Sigmoid colon (tissue), 7 donors: ENCODE results near the gene SIX1. TPM values are rescaled to one million over a fixed set of nuclear protein-coding genes. Genes with fewer than 3 reads are reported as not detected.

Source experiments
- DNase-seq: peaks from one replicate; pipeline ENCODE4 v3.0.0-alpha.2; 2019
- H3K27ac ChIP-seq, 4 donors: fragments of 200-600 bp; sonication (generic); one replicate each; pipeline ENCODE4 v1.5.1; 2016 to 2019; ENCODE audit warnings: mild to moderate bottlenecking in 1 of 4
- H3K27me3 ChIP-seq, 3 donors: fragments of 200-600 bp; sonication (generic); one replicate each; pipeline ENCODE4 v1.5.1; 2019; ENCODE audit warnings: mild to moderate bottlenecking in 1 of 3
- H3K36me3 ChIP-seq, 4 donors: fragments of 200-600 bp; sonication (generic); one replicate each; pipeline ENCODE4 v1.5.1; 2016 to 2019
- H3K4me1 ChIP-seq, 4 donors: fragments of 200-600 bp; sonication (generic); one replicate each; pipeline ENCODE4 v1.5.1; 2017 to 2019
- H3K4me3 ChIP-seq, 4 donors: fragments of 200-600 bp; sonication (generic); one replicate each; pipeline ENCODE4 v1.5.1; 2017 to 2019; ENCODE audit warnings: mild to moderate bottlenecking in 2 of 4, moderate library complexity in 1 of 4
- H3K9me3 ChIP-seq, 4 donors: fragments of 200-600 bp in 3 of 4; sonication (generic) in 3 of 4; one replicate each; pipeline versions ENCODE4 v1.5.1 to v1.6.1; 2013 to 2019
- EP300 ChIP-seq, 4 donors: sonication (generic); formaldehyde crosslinking; IDR thresholded peaks; one replicate each; pipeline ENCODE4 v1.6.1; 2017; ENCODE audit warnings: antibody characterized with exemption in 4 of 4
- POLR2A ChIP-seq, 2 donors: fragments of 450-650 bp; IDR thresholded peaks; one replicate each; pipeline ENCODE4 v1.6.1; 2016; ENCODE audit warnings: antibody characterized with exemption in 2 of 2, mild to moderate bottlenecking in 2 of 2, moderate library complexity in 2 of 2
- POLR2AphosphoS5 ChIP-seq, 4 donors: sonication (generic); formaldehyde crosslinking; IDR thresholded peaks; one replicate each; pipeline ENCODE4 v1.6.1; 2017; ENCODE audit warnings: antibody characterized with exemption in 4 of 4
- WGBS, 2 donors: extraction: QIAGEN DNeasy Blood & Tissue Kit; methylation state at CpG; one replicate each; pipeline ENCODE4 v1.1.7; 2013; 5-methylcytosine and 5-hydroxymethylcytosine counted together
- intact Hi-C: fragments of 100-400 bp; cut with DNase I; formaldehyde crosslinking; loops from one replicate; pipeline ENCODE4 v1.15.1; 2023
- polyA plus RNA-seq, 3 donors: library from polyadenylated mRNA; stranded (reverse); fragments of 200-250 nt; gene quantifications; one replicate each; pipeline ENCODE4 v1.2.3, GENCODE V29; 2013
- total RNA-seq, 4 donors: library from RNA; depleted of rRNA; stranded (reverse); fragments of >200 nt; gene quantifications; one replicate each; pipeline ENCODE4 v1.1.0, GENCODE V29; 2016
- TF ChIP-seq, protein P1 (sequence below), 4 experiments: fragments of 450-650 bp in 3 of 4; fragments of 200-600 bp in 1 of 4; IDR thresholded peaks; one replicate each; pipeline ENCODE4 v1.5.1; 2016 to 2019; ENCODE audit warnings: antibody characterized with exemption in 4 of 4, mild to moderate bottlenecking in 3 of 4, moderate library complexity in 2 of 4
- donor health status: healthy with polysubstance abuse.
- donor health status: Bipolar disorder and iron deficiency.
- donor health status: healthy.

Gene SIX1
- total and polyA plus RNA-seq, 7 donors, result 0.01 to 0.71 TPM; not detected in 5

DNA sequence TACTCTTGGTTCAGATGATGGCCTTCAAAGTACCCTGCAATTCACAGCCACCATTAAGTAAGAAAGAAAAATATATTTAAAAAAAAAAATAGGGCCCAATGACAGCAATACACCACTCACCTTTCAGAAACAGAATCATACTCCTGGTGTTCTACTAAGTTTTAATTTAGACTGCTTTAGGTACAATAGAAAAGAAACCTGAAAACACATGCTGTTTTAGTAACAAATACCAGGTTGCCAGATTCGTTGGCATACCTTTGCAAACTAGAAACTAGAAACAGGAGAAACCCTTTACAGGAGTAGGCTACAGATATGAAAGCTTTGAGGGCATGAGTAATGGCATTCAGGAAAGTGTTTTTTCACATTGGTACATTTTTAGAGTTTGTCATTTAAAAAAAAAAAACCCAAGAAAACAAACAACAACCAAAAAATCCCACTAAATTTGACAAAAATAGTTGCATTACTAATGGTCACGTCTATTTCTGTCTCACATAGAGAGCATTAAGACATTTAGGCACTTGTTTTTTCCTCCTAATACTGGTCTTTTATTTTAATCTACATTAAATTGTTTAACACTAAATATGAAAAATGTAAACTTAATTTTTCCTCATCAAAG lies 4.0 kb downstream of the SIX1 start:
- TF ChIP-seq POLR2A (IDR thresholded peaks at IDR 0.05), result no peak
- no peak for TF ChIP-seq POLR2AphosphoS5 (IDR thresholded peaks at IDR 0.05)
- TF ChIP-seq, protein P1, sequence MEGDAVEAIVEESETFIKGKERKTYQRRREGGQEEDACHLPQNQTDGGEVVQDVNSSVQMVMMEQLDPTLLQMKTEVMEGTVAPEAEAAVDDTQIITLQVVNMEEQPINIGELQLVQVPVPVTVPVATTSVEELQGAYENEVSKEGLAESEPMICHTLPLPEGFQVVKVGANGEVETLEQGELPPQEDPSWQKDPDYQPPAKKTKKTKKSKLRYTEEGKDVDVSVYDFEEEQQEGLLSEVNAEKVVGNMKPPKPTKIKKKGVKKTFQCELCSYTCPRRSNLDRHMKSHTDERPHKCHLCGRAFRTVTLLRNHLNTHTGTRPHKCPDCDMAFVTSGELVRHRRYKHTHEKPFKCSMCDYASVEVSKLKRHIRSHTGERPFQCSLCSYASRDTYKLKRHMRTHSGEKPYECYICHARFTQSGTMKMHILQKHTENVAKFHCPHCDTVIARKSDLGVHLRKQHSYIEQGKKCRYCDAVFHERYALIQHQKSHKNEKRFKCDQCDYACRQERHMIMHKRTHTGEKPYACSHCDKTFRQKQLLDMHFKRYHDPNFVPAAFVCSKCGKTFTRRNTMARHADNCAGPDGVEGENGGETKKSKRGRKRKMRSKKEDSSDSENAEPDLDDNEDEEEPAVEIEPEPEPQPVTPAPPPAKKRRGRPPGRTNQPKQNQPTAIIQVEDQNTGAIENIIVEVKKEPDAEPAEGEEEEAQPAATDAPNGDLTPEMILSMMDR (IDR thresholded peaks at IDR 0.05), result no peak
- no peak for TF ChIP-seq EP300 (IDR thresholded peaks at IDR 0.05)
- H3K9me3 ChIP-seq, result no peaks in the 10 kb centered on the region
- WGBS, 2 donors, result 32 to 33% methylated on average over 2 of the region's 2 CpGs
- peaks cover 94 to 100% (median 100%) of the 10 kb centered on the region in 3 donors for H3K27me3 ChIP-seq
- peaks cover 0 to 53% (median 50%) of the 10 kb centered on the region in 4 donors for H3K4me1 ChIP-seq
- no peak overlapping the region for H3K27ac ChIP-seq
- intact Hi-C loops, result no loop called here
- no peak for DNase-seq
- no peaks in the 10 kb centered on the region for H3K36me3 ChIP-seq
- H3K4me3 ChIP-seq, result no peak overlapping the region

DNA sequence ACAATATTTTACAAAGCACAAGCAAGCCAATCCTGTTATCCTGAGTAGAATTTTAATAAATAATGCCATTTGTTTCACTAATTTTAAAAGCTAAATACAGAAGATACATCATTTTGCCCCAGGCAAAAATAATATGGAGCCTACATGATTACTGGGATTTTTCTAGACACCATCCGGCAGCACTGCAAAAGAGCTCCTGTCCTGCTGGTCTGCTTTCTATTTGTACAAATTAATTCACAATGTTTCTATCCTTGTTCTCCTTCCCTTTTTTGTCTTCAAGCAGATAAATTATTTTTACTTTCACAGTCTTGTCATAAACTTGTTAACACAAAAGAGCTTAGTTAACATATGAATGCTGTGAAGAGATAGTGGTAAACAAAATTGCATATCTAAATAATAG lies 4.6 kb downstream of the SIX1 start:
- intact Hi-C loops, result no loop called here
- peaks cover 0 to 48% (median 47%) of the 10 kb centered on the region in 4 donors for H3K4me1 ChIP-seq
- no peak overlapping the region for H3K27ac ChIP-seq
- no peak for DNase-seq
- WGBS, 2 donors, result 50 to 52% methylated on average over 1 of the region's 1 CpG
- no peaks in the 10 kb centered on the region for H3K36me3 ChIP-seq
- H3K9me3 ChIP-seq, result no peaks in the 10 kb centered on the region
- no peak overlapping the region for H3K4me3 ChIP-seq
- no peak for TF ChIP-seq EP300 (IDR thresholded peaks at IDR 0.05)
- no peak for TF ChIP-seq POLR2A (IDR thresholded peaks at IDR 0.05)
- TF ChIP-seq, protein P1 (IDR thresholded peaks at IDR 0.05), result no peak
- TF ChIP-seq POLR2AphosphoS5 (IDR thresholded peaks at IDR 0.05), result no peak
- H3K27me3 ChIP-seq, result peaks cover 93 to 100% (median 100%) of the 10 kb centered on the region in 3 donors

DNA sequence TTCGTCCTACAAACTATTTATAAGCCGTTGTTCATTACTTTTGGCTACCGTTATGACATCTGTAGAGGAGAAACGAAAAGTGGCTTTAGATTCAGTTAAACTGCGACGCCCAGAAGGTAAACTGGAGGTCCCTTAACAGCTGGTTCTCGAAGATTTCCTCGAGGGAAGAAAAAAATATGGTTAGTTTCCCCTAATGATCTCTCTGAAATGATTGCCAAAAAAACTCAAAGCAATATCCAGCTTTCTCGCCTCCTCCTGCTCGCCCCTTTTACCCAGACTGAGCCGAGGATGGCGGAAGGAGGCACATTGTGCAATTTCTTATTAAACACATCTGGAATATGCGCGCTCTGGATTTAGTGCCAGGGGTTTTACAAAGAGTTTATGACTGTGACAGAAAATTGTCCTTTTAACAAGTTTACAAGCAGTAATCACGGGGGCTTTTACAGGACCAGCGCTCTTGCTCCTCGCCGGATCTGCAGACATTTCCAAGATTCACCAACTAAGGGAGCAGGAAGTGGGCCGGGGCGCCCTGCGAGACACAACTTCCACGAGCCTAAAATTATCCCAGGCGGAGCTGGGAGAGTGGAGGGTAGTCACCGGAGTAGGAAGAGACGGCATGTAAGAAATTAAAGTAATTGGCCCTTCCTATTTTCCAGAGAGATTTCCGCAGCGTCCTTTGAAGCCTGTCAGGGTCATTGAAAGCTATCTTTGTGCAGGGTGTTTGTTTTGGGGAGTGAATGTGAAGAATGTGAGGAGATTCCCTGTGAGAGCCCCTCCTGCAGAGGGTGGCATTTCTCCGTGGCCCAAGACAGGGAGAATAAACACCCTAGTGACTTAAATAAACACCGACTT lies 5.6 kb downstream of the SIX1 start:
- intact Hi-C loops, result no loop called here

DNA sequence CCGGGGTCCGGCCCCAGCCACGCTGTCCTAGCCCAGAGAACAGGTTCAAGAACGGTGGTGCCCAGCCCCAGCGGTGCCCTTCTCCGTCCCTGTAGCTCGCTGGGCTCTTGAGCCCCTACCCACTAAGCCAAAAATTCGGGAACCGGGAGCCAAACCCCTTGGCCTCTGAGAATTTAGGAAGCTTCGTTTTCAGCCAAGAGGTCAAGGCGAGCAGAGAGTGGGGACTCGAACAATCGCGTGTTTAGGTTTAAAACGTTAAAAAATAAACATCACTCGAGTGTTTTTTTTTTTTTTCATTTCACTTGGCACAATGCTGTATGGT lies 6.2 kb downstream of the SIX1 start:
- TF ChIP-seq EP300 (IDR thresholded peaks at IDR 0.05) (no peak), POLR2A (IDR thresholded peaks at IDR 0.05) (no peak), POLR2AphosphoS5 (IDR thresholded peaks at IDR 0.05) (no peak)
- TF ChIP-seq, protein P1 (IDR thresholded peaks at IDR 0.05), result no peak
- Histone ChIP-seq H3K36me3 (no peaks in the 10 kb centered on the region), H3K27me3 (peaks cover 80 to 100% (median 100%) of the 10 kb centered on the region in 3 donors), H3K4me1 (peaks cover 0 to 35% (median 34%) of the 10 kb centered on the region in 4 donors), H3K4me3 (no peak overlapping the region), H3K9me3 (no peaks in the 10 kb centered on the region), H3K27ac (no peak overlapping the region)
- 7 to 12% methylated on average over 16 of the region's 16 CpGs for WGBS, 2 donors
- intact Hi-C loops, result no loop called here
- DNase-seq, result no peak

More for the DNA sequence above, 5.6 kb downstream of the SIX1 start:
- H3K27ac ChIP-seq, result no peak overlapping the region
- TF ChIP-seq EP300 (IDR thresholded peaks at IDR 0.05) (no peak), POLR2AphosphoS5 (IDR thresholded peaks at IDR 0.05) (no peak), POLR2A (IDR thresholded peaks at IDR 0.05) (no peak)
- TF ChIP-seq, protein P1 (IDR thresholded peaks at IDR 0.05), result no peak
- H3K9me3 ChIP-seq, result no peaks in the 10 kb centered on the region
- peaks cover 0 to 39% (median 37%) of the 10 kb centered on the region in 4 donors for H3K4me1 ChIP-seq
- peaks cover 85 to 100% (median 100%) of the 10 kb centered on the region in 3 donors for H3K27me3 ChIP-seq
- H3K36me3 ChIP-seq, result no peaks in the 10 kb centered on the region
- no peak for DNase-seq
- 7 to 12% methylated on average over 29 of the region's 29 CpGs for WGBS, 2 donors
- no peak overlapping the region for H3K4me3 ChIP-seq
